ENCODE measurements around the gene SQOR.

SQOR gene

GRCh38 chr15:45715528-45715927 lies 80.7 kb downstream of the SQOR start:
- DNase-seq (ENCODE audit: low read depth, low spot score): no peak
- Histone ChIP-seq H3K9me3 (ENCODE audit: low read depth, low read length) (no peaks in the 10 kb centered on the region), H3K27ac (no peak overlapping the region), H3K9ac (ENCODE audit: insufficient read length) (no peak overlapping the region), H3K4me3 (no peak overlapping the region), H3K36me3 (ENCODE audit: insufficient read depth, low read length) (no peaks in the 10 kb centered on the region)
- no peak for TF ChIP-seq POLR2AphosphoS5 (IDR thresholded peaks at IDR 0.05; ENCODE audit: borderline replicate concordance, low read depth, low read length)
- TF ChIP-seq EZH2 (IDR thresholded peaks at IDR 0.05): no peak
- TF ChIP-seq FOXP2 (optimal IDR thresholded peaks at IDR 0.05; ENCODE audit: control extremely low read depth, extremely low read length, insufficient read depth): no peak

GRCh38 chr15:45719490-45719889 lies 84.7 kb downstream of the SQOR start:
- H3K27ac ChIP-seq: no peak overlapping the region
- no peaks in the 10 kb centered on the region for H3K9me3 ChIP-seq (ENCODE audit: low read depth, low read length)
- no peaks in the 10 kb centered on the region for H3K36me3 ChIP-seq (ENCODE audit: insufficient read depth, low read length)
- no peak for DNase-seq (ENCODE audit: low read depth, low spot score)
- H3K4me3 ChIP-seq: no peak overlapping the region
- no peak for TF ChIP-seq EZH2 (IDR thresholded peaks at IDR 0.05)
- no peak for TF ChIP-seq POLR2AphosphoS5 (IDR thresholded peaks at IDR 0.05; ENCODE audit: borderline replicate concordance, low read depth, low read length)
- no peak for TF ChIP-seq FOXP2 (optimal IDR thresholded peaks at IDR 0.05; ENCODE audit: control extremely low read depth, extremely low read length, insufficient read depth)
- H3K9ac ChIP-seq (ENCODE audit: insufficient read length): no peak overlapping the region

GRCh38 chr15:45720183-45720582 lies 85.4 kb downstream of the SQOR start:
- DNase-seq (ENCODE audit: low read depth, low spot score): no peak
- H3K4me3 ChIP-seq: no peak overlapping the region
- H3K9ac ChIP-seq (ENCODE audit: insufficient read length): no peak overlapping the region
- no peak overlapping the region for H3K27ac ChIP-seq
- no peaks in the 10 kb centered on the region for H3K9me3 ChIP-seq (ENCODE audit: low read depth, low read length)
- no peak for TF ChIP-seq POLR2AphosphoS5 (IDR thresholded peaks at IDR 0.05; ENCODE audit: borderline replicate concordance, low read depth, low read length)
- no peaks in the 10 kb centered on the region for H3K36me3 ChIP-seq (ENCODE audit: insufficient read depth, low read length)

GRCh38 chr15:45728641-45729040 lies 93.8 kb downstream of the SQOR start:
- H3K36me3 ChIP-seq (ENCODE audit: insufficient read depth, low read length): no peaks in the 10 kb centered on the region
- no peak overlapping the region for H3K27ac ChIP-seq
- H3K9ac ChIP-seq (ENCODE audit: insufficient read length): no peak overlapping the region
- DNase-seq (ENCODE audit: low read depth, low spot score): no peak
- TF ChIP-seq FOXP2 (optimal IDR thresholded peaks at IDR 0.05; ENCODE audit: control extremely low read depth, extremely low read length, insufficient read depth) (no peak), EZH2 (IDR thresholded peaks at IDR 0.05) (no peak), POLR2AphosphoS5 (IDR thresholded peaks at IDR 0.05; ENCODE audit: borderline replicate concordance, low read depth, low read length) (no peak)
- H3K9me3 ChIP-seq (ENCODE audit: low read depth, low read length): no peaks in the 10 kb centered on the region
- no peak overlapping the region for H3K4me3 ChIP-seq

GRCh38 chr15:45729141-45729540 lies 94.3 kb downstream of the SQOR start:
- Histone ChIP-seq H3K27ac (no peak overlapping the region), H3K4me3 (no peak overlapping the region), H3K9ac (ENCODE audit: insufficient read length) (no peak overlapping the region), H3K36me3 (ENCODE audit: insufficient read depth, low read length) (no peaks in the 10 kb centered on the region), H3K9me3 (ENCODE audit: low read depth, low read length) (no peaks in the 10 kb centered on the region)
- TF ChIP-seq POLR2AphosphoS5 (IDR thresholded peaks at IDR 0.05; ENCODE audit: borderline replicate concordance, low read depth, low read length) (no peak), EZH2 (IDR thresholded peaks at IDR 0.05) (no peak), FOXP2 (optimal IDR thresholded peaks at IDR 0.05; ENCODE audit: control extremely low read depth, extremely low read length, insufficient read depth) (no peak)
- DNase-seq (ENCODE audit: low read depth, low spot score): no peak

- no peaks in the 10 kb centered on the region for H3K9me3 ChIP-seq (ENCODE audit: low read depth, low read length)
- H3K9ac ChIP-seq (ENCODE audit: insufficient read length): no peak overlapping the region
- no peak overlapping the region for H3K27ac ChIP-seq
- H3K4me3 ChIP-seq: no peak overlapping the region
- H3K36me3 ChIP-seq (ENCODE audit: insufficient read depth, low read length): no peaks in the 10 kb centered on the region
- TF ChIP-seq FOXP2 (optimal IDR thresholded peaks at IDR 0.05; ENCODE audit: control extremely low read depth, extremely low read length, insufficient read depth): no peak
- no peak for TF ChIP-seq POLR2AphosphoS5 (IDR thresholded peaks at IDR 0.05; ENCODE audit: borderline replicate concordance, low read depth, low read length)
- DNase-seq (ENCODE audit: low read depth, low spot score): peak; percentile 8
These were observed 96.5 kb downstream of the SQOR start for GRCh38 chr15:45731343-45731742.

- H3K4me3 ChIP-seq: no peak overlapping the region
- H3K9ac ChIP-seq (ENCODE audit: insufficient read length): no peak overlapping the region
- no peaks in the 10 kb centered on the region for H3K36me3 ChIP-seq (ENCODE audit: insufficient read depth, low read length)
- no peaks in the 10 kb centered on the region for H3K9me3 ChIP-seq (ENCODE audit: low read depth, low read length)
- H3K27ac ChIP-seq: no peak overlapping the region
- DNase-seq (ENCODE audit: low read depth, low spot score): no peak
- no peak for TF ChIP-seq EZH2 (IDR thresholded peaks at IDR 0.05)
- TF ChIP-seq POLR2AphosphoS5 (IDR thresholded peaks at IDR 0.05; ENCODE audit: borderline replicate concordance, low read depth, low read length): no peak
- TF ChIP-seq FOXP2 (optimal IDR thresholded peaks at IDR 0.05; ENCODE audit: control extremely low read depth, extremely low read length, insufficient read depth): no peak
These were observed 97.8 kb downstream of the SQOR start for GRCh38 chr15:45732662-45733061.

- no peak for TF ChIP-seq POLR2AphosphoS5 (IDR thresholded peaks at IDR 0.05; ENCODE audit: borderline replicate concordance, low read depth, low read length)
- TF ChIP-seq EZH2 (IDR thresholded peaks at IDR 0.05): no peak
- TF ChIP-seq FOXP2 (optimal IDR thresholded peaks at IDR 0.05; ENCODE audit: control extremely low read depth, extremely low read length, insufficient read depth): no peak
- no peak overlapping the region for H3K27ac ChIP-seq
These were observed 99.5 kb downstream of the SQOR start for GRCh38 chr15:45734260-45734711.

More at GRCh38 chr15:45734260-45734711, 99.5 kb downstream of the SQOR start:
- Histone ChIP-seq H3K9ac (ENCODE audit: insufficient read length) (no peak overlapping the region), H3K4me3 (no peak overlapping the region), H3K9me3 (ENCODE audit: low read depth, low read length) (no peaks in the 10 kb centered on the region), H3K36me3 (ENCODE audit: insufficient read depth, low read length) (no peaks in the 10 kb centered on the region)
- DNase-seq (ENCODE audit: low read depth, low spot score): no peak

Measured in SK-N-MC (cell line).